ENCODE results near the gene RAC3. TPM values are rescaled to one million over a fixed set of nuclear protein-coding genes. Genes with fewer than 3 reads are reported as not detected.

The RAC3 gene
- total RNA-seq, 1 donor: 18.9 TPM

DNA sequence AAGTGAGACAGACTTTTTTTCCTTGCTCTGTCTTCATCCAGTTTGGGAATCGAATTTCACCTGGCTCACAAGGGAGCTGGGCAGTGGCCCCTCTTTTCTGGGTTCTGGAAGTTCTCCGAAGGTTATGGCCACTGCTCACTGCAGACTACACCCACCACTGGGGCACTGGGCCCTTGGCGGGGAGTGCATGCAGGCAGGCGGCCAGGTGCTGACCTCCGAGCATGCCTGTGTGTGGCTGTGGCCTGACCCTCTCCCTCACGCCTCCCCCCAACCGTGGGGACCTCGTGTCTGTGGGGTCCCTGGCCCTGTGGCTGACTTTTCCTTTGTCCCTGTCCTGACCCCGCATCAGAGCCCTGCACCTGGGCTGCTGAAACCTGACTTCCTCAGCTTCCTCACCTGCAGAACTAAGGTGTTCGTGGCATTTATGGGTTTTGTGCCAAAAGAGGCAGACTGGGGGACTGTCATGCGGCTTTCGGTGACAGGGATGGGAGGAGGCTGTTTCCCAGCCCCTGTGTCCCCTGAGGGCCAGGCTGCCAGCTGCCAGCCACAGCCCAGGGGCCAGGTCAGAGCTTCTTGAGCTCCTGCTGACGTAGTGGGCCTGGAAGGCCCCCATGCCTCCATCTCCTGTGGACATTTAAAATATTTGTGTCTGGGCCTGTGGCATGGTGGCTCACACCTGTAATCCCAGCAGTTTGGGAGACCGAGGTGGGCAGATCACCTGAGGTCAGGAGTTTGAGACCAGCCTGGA is 32.6 kb upstream of the RAC3 start:
- DNase-seq (ENCODE audit: low read depth in 2 of 3, low spot score in 2 of 3): no peak

DNA sequence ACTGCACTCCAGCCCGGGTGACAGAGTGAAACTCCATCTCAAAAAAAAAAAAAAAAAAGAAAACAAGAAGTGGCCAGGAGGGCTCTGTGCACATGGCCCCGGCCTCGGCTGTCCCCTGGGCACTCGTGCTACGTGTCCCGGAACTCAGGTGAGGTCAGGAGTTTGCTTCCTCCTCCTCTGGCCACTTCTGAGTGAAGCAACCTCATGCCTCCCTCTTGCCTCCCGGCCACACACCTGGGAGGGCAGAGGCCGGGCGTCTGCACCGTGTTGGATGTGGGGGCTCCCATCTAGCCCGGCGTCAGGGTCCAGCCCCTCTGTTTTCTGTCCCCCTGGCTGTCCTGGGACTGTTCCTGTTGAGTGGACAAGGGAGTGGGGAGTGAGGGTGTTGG is 31.9 kb upstream of the RAC3 start:
- DNase-seq (ENCODE audit: low read depth in 2 of 3, low spot score in 2 of 3): no peak

DNA sequence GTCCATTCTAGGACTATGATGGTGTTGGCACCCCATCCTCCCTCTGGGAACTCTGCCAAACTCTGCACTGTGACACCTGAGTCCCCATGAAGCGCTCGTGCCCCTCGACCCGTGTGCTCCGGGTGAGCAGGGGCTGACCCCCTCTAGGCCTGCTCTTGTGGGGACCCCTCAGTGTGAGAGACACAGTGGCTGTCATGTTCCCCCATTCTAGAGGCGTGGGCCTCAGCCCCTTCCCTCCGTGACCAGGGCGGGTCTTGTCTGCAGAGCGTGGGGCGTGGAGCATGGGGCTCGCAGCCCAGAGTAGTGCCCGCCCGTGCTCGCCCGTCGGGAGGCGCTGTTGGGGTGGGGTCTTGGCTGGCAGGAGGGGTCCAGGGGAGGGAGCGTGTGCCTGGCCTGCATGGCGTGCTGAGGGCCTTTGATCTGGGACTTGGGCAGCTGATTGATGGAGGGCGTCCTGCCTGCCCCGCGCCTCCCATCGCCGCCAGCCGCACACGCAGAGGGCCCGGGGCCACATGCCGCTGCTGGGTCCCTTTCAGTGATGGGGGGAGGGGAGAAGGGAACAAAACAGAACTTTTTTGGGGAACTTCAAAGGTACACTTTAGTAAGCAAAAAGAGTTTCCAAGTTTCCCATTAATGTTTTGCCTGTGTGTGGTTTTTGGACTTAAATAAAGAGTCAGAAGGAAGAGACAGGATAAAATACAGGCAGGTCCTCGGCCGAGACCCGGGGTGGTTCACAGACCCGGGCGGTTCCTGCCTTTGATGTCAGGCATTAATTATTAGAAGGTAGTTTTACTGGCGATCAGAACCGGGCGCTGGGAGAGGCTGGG is 31.3 kb upstream of the RAC3 start:
- no peak for DNase-seq (ENCODE audit: low read depth in 2 of 3, low spot score in 2 of 3)

DNA sequence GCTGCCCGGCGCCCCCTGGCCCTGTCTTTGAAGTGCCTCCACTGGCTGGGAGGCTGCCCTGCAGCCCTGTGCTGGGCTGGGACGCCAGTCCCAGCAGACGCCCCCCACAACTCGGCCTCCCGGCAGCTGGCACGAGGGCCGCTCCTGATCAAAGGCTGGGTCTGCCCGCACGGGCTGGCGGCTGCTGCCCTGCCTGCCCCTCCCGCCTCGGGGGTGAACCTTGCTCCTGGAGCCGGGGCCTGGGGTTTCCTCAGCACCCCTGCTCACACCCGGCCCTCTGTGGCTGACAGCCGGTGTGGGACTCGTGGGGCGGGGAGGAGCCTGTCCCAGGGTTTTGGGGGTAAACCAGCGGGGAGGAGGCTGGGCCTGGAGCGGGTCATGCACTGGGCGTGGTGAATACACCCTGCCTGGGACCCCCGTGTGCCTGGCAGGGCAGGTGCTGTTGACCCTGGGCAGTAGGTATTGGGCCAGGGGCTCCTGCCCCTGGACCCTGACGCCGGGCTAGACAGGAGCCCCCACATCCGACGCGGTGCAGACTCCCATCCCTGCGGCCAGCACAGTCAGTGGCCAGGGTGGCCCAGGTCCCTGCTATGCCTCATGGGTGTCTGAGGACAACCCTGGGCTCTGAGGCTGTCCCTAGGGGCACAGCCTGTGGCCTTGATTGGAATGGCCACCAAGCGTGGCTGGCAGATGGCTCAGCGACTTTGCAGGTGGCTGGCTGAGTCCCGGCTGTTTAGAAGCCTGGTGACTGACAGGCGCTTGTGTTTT is 30.5 kb upstream of the RAC3 start:
- DNase-seq (ENCODE audit: low read depth in 2 of 3, low spot score in 2 of 3): no peak

DNA sequence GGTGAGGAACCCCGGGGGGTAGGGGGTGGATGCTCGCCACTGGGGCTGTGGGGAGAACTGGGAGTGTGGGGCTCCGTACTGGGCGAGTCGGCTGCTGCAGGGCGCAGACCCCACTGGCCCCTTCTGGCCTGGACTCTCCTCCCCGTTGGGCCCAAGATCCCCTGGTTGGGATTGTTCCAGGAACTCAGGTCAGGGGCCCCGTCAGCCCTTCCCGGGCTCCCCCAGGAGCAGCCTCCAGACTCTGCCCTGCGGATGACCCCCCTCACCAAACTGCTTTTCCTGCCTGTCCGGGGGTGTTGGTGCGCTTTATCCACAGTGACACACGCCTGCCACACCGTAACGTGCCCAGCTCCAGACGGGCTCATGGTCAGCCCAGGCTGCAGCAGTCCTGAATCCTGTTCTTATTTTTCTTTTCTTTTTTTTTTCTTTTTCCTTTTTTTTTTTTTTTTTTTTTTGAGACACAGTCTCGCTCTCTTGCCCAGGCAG is 29.9 kb upstream of the RAC3 start:
- no peak for DNase-seq (ENCODE audit: low read depth in 2 of 3, low spot score in 2 of 3)

DNA sequence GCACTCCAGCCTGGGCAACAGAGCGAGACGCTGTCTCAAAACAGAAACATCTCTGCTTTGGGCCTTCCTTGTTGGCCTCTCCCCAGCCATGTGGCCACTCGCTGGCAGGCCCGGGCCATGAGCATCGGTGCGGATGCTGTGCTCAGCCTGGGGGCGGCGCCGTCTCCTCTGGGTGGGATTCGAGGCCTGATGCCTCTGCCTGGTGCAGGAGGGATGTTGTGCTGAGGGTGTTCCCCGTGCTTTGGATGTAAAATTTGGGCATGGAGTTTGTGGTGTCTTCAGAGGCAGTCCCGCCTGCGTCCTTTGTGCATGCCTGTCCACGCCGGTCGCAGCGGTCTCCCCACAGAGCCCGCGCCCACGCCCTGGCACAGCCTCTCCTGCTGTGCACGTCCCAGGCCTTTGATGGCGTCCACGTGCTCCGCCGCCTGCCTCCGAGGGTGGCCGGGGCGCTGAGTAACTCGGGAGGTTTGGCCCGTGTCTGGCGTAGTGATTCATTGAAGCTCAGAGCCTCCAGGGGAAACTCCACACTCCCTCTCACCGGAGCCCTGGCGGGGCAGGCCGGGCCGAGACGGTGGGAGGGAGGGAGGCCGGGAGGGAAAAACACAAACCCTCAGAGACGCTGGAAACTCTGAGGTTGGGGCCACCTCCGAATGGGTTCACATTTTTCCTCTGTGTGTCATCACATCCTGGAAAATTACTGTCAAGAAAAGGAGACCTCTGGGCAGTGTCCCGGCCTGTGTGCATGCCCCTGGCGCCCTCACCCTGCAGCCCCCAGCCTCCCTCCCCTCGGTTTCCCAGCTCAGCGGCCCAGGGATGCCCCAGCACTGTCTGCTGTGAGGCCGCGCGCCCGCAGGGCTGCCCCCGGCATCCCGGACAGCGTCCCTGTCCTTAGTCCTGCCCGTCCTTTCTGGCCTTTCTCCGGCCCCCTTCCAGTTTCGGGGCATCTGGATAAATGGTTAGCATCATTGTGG is 27.8 kb upstream of the RAC3 start:
- DNase-seq (ENCODE audit: low read depth in 2 of 3, low spot score in 2 of 3): no peak

DNA sequence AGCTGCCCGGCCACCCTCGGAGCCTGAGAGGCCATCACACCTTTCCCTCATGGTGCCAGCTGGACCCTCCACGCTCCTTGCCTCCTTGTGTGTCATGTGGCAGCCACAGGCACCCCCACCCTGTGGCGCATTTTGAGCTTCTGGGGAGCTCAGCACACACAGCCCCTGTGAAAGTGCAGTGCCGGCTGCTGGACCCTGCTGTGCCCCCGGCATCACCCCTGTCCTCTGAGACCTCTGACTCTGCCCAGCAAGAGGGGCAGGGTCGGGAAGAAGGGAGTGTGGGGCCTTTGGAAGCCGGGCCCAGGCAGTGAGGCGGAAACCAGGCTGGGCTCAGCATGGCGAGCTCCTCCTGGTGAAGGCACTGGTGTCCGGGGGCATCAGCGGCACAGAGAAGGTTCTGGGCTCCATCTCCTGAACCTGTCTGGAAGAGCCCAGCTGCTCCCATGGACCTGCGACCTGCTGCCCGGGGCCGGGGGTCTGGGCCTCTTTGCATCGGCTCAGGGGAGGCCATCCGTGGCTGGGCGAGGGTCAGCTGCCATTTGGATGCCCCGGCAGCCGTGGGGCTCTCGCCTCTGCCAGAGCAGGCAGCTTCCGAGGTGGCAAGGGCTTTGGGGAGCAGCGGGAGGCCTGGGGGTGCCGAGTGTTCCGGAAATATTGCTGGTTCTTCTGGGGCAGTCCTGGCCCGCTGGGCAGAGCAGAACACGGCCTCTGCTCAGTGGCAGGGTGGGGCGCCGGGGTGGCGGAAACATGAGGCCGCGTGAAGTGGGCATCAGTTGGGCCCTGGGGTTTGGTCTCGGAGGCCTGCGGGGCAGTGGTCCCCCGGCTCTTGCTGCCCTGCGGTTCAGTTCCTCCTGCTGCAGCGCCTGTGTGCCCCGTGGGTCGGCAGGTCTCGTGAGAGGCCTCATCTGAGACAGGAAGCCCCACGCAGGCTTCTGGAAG is 26.7 kb upstream of the RAC3 start:
- DNase-seq (ENCODE audit: low read depth in 2 of 3, low spot score in 2 of 3): no peak

DNA sequence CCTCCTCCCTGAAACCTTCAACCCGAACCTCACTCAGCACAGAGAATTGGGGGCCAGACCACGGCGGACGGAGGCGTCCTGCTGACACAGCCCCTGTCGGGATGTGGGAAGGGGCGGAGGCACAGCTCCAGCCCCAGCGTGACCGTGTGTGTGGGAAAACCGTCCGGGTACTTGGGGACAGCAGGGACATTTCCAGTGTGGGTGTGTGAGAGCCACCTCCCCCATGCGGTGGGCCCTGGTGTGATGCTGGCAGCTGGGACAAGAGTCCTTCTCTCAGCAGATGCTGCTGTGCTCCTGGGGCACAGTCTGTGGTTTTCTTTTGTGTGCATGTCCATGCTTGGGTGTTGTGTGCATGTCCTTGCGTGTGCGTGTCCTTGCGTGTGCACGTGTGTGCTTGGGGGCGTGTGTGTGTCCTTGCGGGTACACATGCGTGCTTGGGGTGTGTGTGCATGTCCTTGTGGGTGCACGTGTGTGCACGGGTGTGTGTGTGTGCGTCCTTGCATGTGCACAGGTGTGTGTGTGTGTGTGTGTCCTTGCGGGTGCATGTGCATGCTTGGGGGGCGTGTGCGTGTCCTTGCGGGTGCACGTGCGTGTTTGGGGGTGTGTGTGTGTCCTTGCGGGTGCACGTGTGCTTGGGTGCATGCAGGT is 25.7 kb upstream of the RAC3 start:
- no peak for DNase-seq (ENCODE audit: low read depth in 2 of 3, low spot score in 2 of 3)

DNA sequence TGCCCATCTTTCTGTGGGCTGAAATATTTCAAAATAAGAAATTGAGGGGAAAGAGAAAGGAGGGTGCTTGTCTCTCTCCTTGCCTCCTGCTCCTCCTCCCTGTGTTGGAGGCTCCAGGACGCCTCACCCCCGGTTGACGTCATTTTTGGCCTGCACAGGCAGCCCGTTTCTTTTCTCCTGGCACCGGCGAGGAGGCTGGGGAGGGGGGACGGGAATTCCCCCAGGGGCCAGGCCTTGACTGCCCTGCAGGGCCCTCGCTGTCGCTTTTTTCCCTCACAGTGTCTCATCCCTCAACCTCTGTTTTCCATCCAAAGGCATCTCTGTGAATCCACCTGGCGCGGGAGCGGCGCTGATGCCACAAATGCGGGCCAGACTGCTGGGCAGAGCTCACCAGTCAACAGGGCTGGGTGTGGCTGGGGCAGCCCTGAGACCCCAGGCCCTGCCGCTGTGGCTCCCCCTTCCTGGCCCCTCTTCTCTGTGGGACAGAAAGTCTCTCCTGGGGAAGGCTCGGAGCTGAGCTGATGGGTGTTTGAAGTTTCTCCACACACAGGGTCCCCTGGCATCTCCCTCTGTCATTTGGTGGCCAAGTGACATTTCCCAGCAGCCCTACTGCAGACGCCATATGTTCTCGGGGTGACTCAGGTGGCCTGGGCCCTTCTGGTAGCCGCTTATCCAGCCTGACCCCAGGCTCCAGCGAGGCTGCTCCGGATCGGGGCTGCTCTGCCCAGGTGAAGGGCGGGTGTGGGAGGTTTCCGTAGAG is 24.8 kb upstream of the RAC3 start:
- no peak for DNase-seq (ENCODE audit: low read depth in 2 of 3, low spot score in 2 of 3)

DNA sequence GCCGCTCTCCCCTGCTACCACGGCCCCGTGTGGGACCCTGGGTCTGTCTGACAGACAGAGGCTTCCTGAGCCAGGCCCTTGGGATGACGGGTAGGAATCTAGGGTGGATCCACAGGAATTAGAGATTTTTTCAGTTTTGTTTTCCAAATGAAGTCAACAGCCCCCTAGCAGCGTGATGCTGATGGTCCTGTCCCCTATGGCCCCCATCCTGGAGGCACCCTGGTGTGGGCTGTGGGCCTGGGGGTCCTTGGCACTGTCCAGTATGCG is 24.3 kb upstream of the RAC3 start:
- DNase-seq (ENCODE audit: low read depth in 2 of 3, low spot score in 2 of 3): no peak

DNA sequence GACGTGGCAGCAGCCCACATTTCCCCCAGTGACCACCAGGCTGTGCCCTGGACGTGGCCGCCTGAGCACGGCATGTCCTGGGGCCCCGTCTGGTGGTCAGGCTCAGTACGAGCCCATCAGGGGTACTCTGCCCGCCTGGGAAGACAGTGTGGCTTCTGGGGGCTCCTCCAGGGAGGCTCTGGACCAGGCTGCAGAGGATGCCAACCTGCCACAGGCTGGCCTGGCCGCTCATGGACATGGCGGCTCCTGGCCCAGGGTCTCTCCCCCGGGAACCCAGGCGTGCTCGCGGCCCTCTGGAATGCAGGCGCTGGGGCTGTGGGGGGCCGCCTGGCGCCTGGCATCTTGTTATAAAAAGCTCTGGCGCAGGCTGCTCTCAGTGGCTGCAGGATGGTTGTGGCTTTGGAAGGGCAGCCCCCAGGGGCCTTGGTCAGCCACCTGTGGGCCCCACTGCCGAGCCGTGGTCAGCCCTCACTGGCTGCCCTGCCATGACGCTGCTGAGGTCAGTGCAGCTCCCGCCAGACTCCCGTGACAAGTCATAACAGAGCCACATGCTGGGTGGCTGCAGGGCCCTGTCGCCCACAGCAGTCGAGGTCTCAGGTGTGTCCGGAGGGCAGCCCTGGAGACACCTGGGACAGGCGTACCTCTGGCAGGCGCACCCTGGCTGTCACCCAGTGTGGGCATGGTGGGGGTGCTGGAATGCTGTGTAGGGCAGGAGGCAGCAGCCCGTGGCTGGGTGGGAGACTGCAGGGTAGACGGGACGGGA is 23.8 kb upstream of the RAC3 start:
- no peak for DNase-seq (ENCODE audit: low read depth in 2 of 3, low spot score in 2 of 3)

DNA sequence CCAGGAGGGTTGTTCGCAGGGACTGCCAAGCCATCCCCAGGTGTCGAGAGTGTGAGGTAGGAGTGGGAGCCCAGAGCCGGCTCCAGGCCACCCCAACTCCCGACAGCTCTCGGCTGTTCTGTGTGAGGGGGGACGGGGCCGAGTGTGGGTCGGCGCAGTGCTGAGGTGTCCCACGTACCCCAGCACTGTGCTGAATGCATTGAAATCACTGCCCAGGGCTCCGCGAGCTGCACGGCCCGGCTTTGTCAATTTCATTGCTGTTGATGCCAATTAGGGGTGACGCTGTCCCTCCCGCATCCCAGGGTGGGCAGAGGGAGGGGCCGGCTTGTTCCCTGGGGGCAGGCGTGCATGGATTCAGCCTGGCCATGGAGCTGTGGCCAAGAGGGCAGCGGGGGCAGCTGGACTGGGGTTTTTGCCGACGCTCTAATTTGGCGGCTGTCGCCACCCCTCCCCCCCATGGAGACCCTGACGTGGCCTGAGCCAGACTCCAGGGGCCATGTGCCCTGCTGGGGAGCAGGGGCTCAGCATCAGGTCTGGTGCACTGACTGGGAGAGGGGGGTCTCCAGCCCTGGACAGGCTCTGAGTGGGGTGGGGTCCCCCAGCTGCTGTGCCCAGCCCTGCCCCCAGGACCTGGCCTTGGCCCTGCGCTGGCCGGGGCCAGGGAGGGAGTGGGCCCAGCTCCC is 23.1 kb upstream of the RAC3 start:
- no peak for DNase-seq (ENCODE audit: low read depth in 2 of 3, low spot score in 2 of 3)

DNA sequence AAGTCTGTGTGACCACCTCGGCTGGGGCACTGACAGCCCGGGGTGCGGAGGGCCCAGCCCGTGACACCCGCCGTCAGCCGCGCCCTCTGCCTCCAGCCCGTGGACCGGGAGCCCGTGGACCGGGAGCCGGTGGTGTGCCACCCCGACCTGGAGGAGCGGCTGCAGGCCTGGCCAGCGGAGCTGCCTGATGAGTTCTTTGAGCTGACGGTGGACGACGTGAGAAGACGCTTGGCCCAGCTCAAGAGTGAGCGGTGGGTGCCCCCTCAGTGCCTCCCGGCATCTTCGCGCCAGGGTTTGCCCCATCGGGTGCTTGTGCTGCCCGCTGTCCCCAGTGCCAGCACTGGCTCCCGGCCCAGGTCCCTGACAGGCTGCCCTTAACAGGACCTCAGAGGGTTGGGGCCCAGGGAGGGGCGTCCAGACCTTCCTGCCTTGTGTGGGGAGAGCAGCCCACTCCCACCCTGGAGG is 22.5 kb upstream of the RAC3 start:
- DNase-seq (ENCODE audit: low read depth in 2 of 3, low spot score in 2 of 3): no peak

DNA sequence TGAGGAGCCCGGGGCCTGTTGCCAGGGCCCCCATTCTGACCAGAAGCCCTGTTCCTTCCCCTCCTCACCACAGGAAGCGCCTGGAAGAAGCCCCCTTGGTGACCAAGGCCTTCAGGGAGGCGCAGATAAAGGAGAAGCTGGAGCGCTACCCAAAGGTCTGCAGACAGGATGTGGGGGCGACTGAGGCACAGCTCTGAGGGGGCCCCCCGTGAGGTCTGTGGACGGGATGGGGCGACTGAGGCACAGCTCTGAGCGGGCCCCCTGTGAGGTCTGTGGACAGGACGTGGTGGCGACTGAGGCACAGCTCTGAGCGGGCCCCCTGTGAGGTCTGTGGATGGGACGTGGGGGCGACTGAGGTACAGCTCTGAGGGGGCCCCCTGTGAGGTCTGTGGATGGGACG is 22.1 kb upstream of the RAC3 start:
- peak in 1 of 3 donors; percentile 23 for DNase-seq (ENCODE audit: low read depth in 2 of 3, low spot score in 2 of 3)

DNA sequence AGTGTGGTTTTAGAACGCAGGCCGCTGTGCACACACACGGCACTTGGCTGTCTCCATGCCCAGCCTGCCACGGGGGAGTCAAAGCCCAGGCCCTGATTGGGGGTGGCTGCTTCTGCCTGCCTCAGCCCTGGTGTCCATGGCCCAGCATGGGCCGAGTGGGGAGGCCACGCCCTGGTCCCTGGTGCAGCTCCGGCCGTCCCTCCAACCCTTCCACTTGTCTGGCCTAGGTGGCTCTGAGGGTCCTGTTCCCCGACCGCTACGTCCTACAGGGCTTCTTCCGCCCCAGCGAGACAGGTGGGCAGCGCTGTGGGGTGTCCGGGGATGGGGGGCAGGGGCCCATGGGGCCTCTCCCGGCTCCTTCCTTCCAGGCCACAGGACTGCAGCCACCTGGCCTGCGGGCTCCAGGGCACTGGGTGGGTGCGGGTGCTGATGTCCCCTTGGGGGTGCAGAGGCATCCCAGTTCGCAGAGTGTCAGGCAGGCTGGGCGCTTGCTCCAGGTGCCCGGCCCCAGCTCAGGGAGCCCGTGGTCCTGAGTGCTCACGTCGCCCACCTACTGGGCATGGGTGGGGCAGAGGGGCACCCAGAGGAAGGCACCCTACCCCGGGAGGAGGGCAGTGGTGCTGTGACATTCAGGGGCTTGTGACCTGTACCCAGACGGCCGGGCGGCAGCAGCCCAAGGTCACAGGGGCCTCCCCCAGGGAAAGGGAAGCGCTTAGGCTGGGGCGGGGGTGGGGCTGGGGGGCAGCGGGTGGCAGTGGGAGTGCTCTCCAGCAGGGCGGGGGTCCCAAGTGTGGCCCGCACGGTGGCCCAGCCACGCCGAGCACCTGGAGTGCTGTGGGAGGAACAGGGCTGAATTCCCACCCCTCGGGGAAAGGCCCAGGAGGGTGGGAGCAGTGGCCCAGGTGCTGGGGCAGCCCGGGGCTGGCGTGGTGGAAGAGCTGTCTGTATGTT is 20.6 kb upstream of the RAC3 start:
- no peak for DNase-seq (ENCODE audit: low read depth in 2 of 3, low spot score in 2 of 3)
